Measurements from ENCODE around the gene PADI1. TPM values are rescaled to one million over a fixed set of nuclear protein-coding genes. Genes with fewer than 3 reads are reported as not detected.

The PADI1 gene
- total RNA-seq, 4 donors from 2014 or later = 0.14 TPM; not detected in 3

- H3K4me1 ChIP-seq = no peaks in the 10 kb centered on the region
- in situ Hi-C loops (cut with MboI; ENCODE audit: low pct_ligation_motif_present in 1 of 4, low pct_unique_long_range_greater_than_20kb in 1 of 4, low sequenced_read_pairs in 3 of 4) (no loop called here), intact Hi-C loops (cut with DNase I; ENCODE audit: low total_unique reads) (no loop called here)
- H3K4me3 ChIP-seq = no peak overlapping the region
- no peak for DNase-seq
- no peaks in the 10 kb centered on the region for H3K36me3 ChIP-seq
- no peak overlapping the region for H3K27ac ChIP-seq
- H3K9me3 ChIP-seq = no peaks in the 10 kb centered on the region
- H3K27me3 ChIP-seq = peaks cover 24% of the 10 kb centered on the region
- whole genome bisulfite sequencing, 2 donors (ENCODE audit: low coverage in 1 of 2) = 82% methylated on average over 14 of the region's 14 CpGs; no CpG with 5 or more reads in 1 of the 2 donors
- TF ChIP-seq POLR2AphosphoS5 (IDR thresholded peaks at IDR 0.05) (no peak), CTCF (IDR thresholded peaks at IDR 0.05) (no peak), EP300 (IDR thresholded peaks at IDR 0.05; ENCODE audit: low read depth) (no peak), POLR2A (IDR thresholded peaks at IDR 0.05) (no peak)
Measured at GRCh38 chr1:17278996-17279830, 74.3 kb downstream of the PADI1 start.

- intact Hi-C loops (cut with DNase I; ENCODE audit: low total_unique reads) = no loop called here
- no peak overlapping the region for H3K4me3 ChIP-seq
- H3K4me1 ChIP-seq = no peaks in the 10 kb centered on the region
- no peak overlapping the region for H3K27ac ChIP-seq
- TF ChIP-seq POLR2A (IDR thresholded peaks at IDR 0.05) (no peak), EP300 (IDR thresholded peaks at IDR 0.05; ENCODE audit: low read depth) (no peak), POLR2AphosphoS5 (IDR thresholded peaks at IDR 0.05) (no peak), CTCF (IDR thresholded peaks at IDR 0.05) (no peak)
- H3K27me3 ChIP-seq = peaks cover 27% of the 10 kb centered on the region
- DNase-seq = no peak
- H3K9me3 ChIP-seq = no peaks in the 10 kb centered on the region
- in situ Hi-C loops (cut with MboI; ENCODE audit: low pct_ligation_motif_present in 1 of 4, low pct_unique_long_range_greater_than_20kb in 1 of 4, low sequenced_read_pairs in 3 of 4) = no loop called here
- 86% methylated on average over 6 of the region's 7 CpGs; no CpG with 5 or more reads in 1 of the 2 donors for WGBS, 2 donors (ENCODE audit: low coverage in 1 of 2)
- no peaks in the 10 kb centered on the region for H3K36me3 ChIP-seq
Measured at GRCh38 chr1:17280436-17280835, 75.5 kb downstream of the PADI1 start.

GRCh38 chr1:17280894-17281293 lies 76.0 kb downstream of the PADI1 start:
- no peaks in the 10 kb centered on the region for H3K9me3 ChIP-seq

GRCh38 chr1:17281775-17282181 lies 76.8 kb downstream of the PADI1 start:
- H3K27ac ChIP-seq = no peak overlapping the region
- H3K4me1 ChIP-seq = no peaks in the 10 kb centered on the region
- DNase-seq = no peak
- no peaks in the 10 kb centered on the region for H3K36me3 ChIP-seq
- intact Hi-C loops (cut with DNase I; ENCODE audit: low total_unique reads) = no loop called here
- H3K9me3 ChIP-seq = no peaks in the 10 kb centered on the region
- in situ Hi-C loops (cut with MboI; ENCODE audit: low pct_ligation_motif_present in 1 of 4, low pct_unique_long_range_greater_than_20kb in 1 of 4, low sequenced_read_pairs in 3 of 4) = no loop called here
- peaks cover 28% of the 10 kb centered on the region for H3K27me3 ChIP-seq
- TF ChIP-seq EP300 (IDR thresholded peaks at IDR 0.05; ENCODE audit: low read depth) (no peak), POLR2A (IDR thresholded peaks at IDR 0.05) (no peak), POLR2AphosphoS5 (IDR thresholded peaks at IDR 0.05) (no peak), CTCF (IDR thresholded peaks at IDR 0.05) (no peak)
- WGBS, 2 donors (ENCODE audit: low coverage in 1 of 2) = 36 to 44% methylated on average over 3 to 8 of the region's 8 CpGs
- H3K4me3 ChIP-seq = no peak overlapping the region

More at GRCh38 chr1:17280894-17281293, 76.0 kb downstream of the PADI1 start:
- Histone ChIP-seq H3K27me3 (peaks cover 28% of the 10 kb centered on the region), H3K4me3 (no peak overlapping the region), H3K36me3 (no peaks in the 10 kb centered on the region), H3K27ac (no peak overlapping the region), H3K4me1 (no peaks in the 10 kb centered on the region)
- intact Hi-C loops (cut with DNase I; ENCODE audit: low total_unique reads) (no loop called here), in situ Hi-C loops (cut with MboI; ENCODE audit: low pct_ligation_motif_present in 1 of 4, low pct_unique_long_range_greater_than_20kb in 1 of 4, low sequenced_read_pairs in 3 of 4) (no loop called here)
- TF ChIP-seq CTCF (IDR thresholded peaks at IDR 0.05) (no peak), POLR2A (IDR thresholded peaks at IDR 0.05) (no peak), POLR2AphosphoS5 (IDR thresholded peaks at IDR 0.05) (no peak), EP300 (IDR thresholded peaks at IDR 0.05; ENCODE audit: low read depth) (no peak)
- 75 to 100% methylated on average over 1 to 2 of the region's 2 CpGs for WGBS, 2 donors (ENCODE audit: low coverage in 1 of 2)
- no peak for DNase-seq
